Panc1 (cell line): ENCODE data around the gene CAND2. TPM values are rescaled to one million over a fixed set of nuclear protein-coding genes. Genes with fewer than 3 reads are reported as not detected.

ENCODE experiments used
- ATAC-seq: fragments of 200-7000 bp; cut with Tn5 transposase; 2 replicates; pipeline ENCODE4 v1.9.1; 2020; ENCODE audit warnings: mild to moderate bottlenecking, moderate library complexity
- BruUV-seq: library from RNA; stranded (reverse); fragments of 400-500 nt; replicated peaks from 2 replicates; lab custom pipeline; 2021; lab: Mats Ljungman, UMichigan
- CTCF ChIA-PET: fragments of 300-600 bp; sonication (Branson Sonifier 250); formaldehyde crosslinking; loops from one replicate; lab custom pipeline; 2022; ENCODE audit warnings: antibody characterized with exemption; lab: Charles Lee
- POLR2A ChIA-PET: fragments of 300-600 bp; sonication (Branson Sonifier 250); formaldehyde crosslinking; loops from one replicate; lab custom pipeline; 2022; ENCODE audit warnings: antibody characterized with exemption; lab: Charles Lee
- DNase-seq: peaks from one replicate; pipeline ENCODE4 v3.0.0-alpha.2; 2010; ENCODE audit warnings: low read depth, low spot score
- H3K27ac ChIP-seq: 2 replicates; pipeline ENCODE4 v1.5.1; 2011; ENCODE audit warnings: mild to moderate bottlenecking, low read length, inconsistent platforms
- H3K27me3 ChIP-seq: fragments of 200-500 bp; sonication (Bioruptor generic); 2 replicates; pipeline ENCODE4 v1.6.0; 2014; ENCODE audit warnings: low read length, inconsistent platforms; ENCODE audit not compliant: control insufficient read depth, insufficient read depth
- H3K36me3 ChIP-seq: fragments of 200-500 bp; sonication (Bioruptor generic); 2 replicates; pipeline ENCODE4 v1.5.1; 2014; ENCODE audit warnings: inconsistent platforms, mild to moderate bottlenecking, low read length, moderate library complexity; ENCODE audit not compliant: control insufficient read depth, insufficient read depth
- H3K4me1 ChIP-seq: 2 replicates; pipeline ENCODE4 v1.5.1; 2011; ENCODE audit warnings: inconsistent platforms, mild to moderate bottlenecking, low read length, moderate library complexity; ENCODE audit not compliant: control insufficient read depth, insufficient read depth
- H3K4me3 ChIP-seq, 2 experiments: 2 replicates each; pipeline ENCODE4 v1.5.1; 2011 to 2012; ENCODE audit warnings: low read depth in 2 of 2, low read length in 2 of 2, mild to moderate bottlenecking in 2 of 2, inconsistent platforms in 1 of 2, moderate library complexity in 1 of 2
- H3K9me3 ChIP-seq: fragments of 200-500 bp; sonication (Bioruptor generic); 2 replicates; pipeline ENCODE4 v1.5.1; 2014; ENCODE audit warnings: low read depth, mild to moderate bottlenecking, inconsistent platforms, low read length, moderate library complexity; ENCODE audit not compliant: control insufficient read depth, insufficient read depth
- POLR2AphosphoS5 ChIP-seq: IDR thresholded peaks from 2 replicates; pipeline ENCODE4 v1.6.1; 2012; ENCODE audit warnings: mild to moderate bottlenecking, low read depth, low read length, moderate library complexity
- SIN3A ChIP-seq: IDR thresholded peaks from 2 replicates; pipeline ENCODE4 v1.6.1; 2012; ENCODE audit warnings: low read depth, mild to moderate bottlenecking, low read length, moderate library complexity, borderline replicate concordance; ENCODE audit not compliant: insufficient read depth
- TCF7L2 ChIP-seq: IDR thresholded peaks from 2 replicates; pipeline ENCODE4 v1.6.1; 2011; ENCODE audit warnings: mild to moderate bottlenecking, low read depth, low read length, inconsistent platforms
- in situ Hi-C: cut with HindIII; loops from 2 replicates; pipeline ENCODE4 v1.10.0; 2016; ENCODE audit warnings: low sequenced_read_pairs, low pct_unique_long_range_greater_than_20kb
- intact Hi-C: fragments of 100-400 bp; cut with micrococcal nuclease; formaldehyde crosslinking; loops from one replicate; pipeline ENCODE4 v1.10.0; 2022; ENCODE audit not compliant: unreplicated experiment
- total RNA-seq: library from RNA; stranded (reverse); gene quantifications from one replicate; pipeline ENCODE4 v1.2.1, GENCODE V29; 2021; ENCODE audit not compliant: unreplicated experiment
- TF ChIP-seq, protein P1 (sequence below): fragments of 450-650 bp; IDR thresholded peaks from 2 replicates; pipeline ENCODE4 v1.5.1; 2017; ENCODE audit warnings: mild to moderate bottlenecking
- TF ChIP-seq, protein P2 (sequence below), 2 experiments: IDR thresholded peaks; 2 replicates each; pipeline ENCODE4 v1.6.1; 2011 to 2012; ENCODE audit warnings: low read depth in 2 of 2, control low read depth in 1 of 2, low read length in 1 of 2, mild to moderate bottlenecking in 1 of 2, moderate library complexity in 1 of 2; ENCODE audit not compliant: insufficient read depth in 1 of 2

CAND2 gene
- total RNA-seq, 1 experiment from 2014 or later, result 0.13 TPM

DNA sequence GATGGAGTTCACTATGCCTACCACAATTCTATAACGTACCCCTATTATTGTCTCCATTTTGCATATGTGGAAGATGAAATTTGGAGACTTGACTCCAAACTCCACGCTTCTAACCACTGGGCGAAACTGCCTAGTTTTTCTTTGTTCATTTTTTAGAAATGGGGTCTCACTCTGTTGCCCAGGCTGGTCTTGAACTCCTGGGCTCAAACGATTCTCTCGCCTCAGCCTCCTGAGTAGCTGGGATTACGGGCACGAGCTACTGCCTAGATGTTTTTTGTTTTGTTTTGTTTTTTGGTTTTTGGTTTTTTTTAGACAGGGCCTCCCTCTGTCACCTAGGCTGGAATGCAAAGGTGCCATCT, 45.5 kb downstream of the CAND2 start:
- peaks cover 29% of the 10 kb centered on the region for H3K36me3 ChIP-seq
- peak overlapping the region; percentile 96 to 99 for H3K4me3 ChIP-seq
- peak overlapping the region; percentile 93 for H3K27ac ChIP-seq
- no peaks in the 10 kb centered on the region for H3K9me3 ChIP-seq
- ChIA-PET CTCF (interaction anchor here (1.8 kb wide), 1 partner anchor 32 kb away, joined by 6 read pairs; no protein-coding TSS in a partner anchor), POLR2A (no interaction called here)
- no peaks in the 10 kb centered on the region for H3K27me3 ChIP-seq
- intact Hi-C loops, result no loop called here
- DNase-seq (no peak), ATAC-seq (no peak; the same call in 1 of the 2 replicates)
- no TSS peak for BruUV-seq
- TF ChIP-seq SIN3A (no peak), TCF7L2 (no peak), POLR2AphosphoS5 (no peak)
- TF ChIP-seq, protein P1, sequence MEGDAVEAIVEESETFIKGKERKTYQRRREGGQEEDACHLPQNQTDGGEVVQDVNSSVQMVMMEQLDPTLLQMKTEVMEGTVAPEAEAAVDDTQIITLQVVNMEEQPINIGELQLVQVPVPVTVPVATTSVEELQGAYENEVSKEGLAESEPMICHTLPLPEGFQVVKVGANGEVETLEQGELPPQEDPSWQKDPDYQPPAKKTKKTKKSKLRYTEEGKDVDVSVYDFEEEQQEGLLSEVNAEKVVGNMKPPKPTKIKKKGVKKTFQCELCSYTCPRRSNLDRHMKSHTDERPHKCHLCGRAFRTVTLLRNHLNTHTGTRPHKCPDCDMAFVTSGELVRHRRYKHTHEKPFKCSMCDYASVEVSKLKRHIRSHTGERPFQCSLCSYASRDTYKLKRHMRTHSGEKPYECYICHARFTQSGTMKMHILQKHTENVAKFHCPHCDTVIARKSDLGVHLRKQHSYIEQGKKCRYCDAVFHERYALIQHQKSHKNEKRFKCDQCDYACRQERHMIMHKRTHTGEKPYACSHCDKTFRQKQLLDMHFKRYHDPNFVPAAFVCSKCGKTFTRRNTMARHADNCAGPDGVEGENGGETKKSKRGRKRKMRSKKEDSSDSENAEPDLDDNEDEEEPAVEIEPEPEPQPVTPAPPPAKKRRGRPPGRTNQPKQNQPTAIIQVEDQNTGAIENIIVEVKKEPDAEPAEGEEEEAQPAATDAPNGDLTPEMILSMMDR, result peak; percentile 68
- TF ChIP-seq, protein P2, sequence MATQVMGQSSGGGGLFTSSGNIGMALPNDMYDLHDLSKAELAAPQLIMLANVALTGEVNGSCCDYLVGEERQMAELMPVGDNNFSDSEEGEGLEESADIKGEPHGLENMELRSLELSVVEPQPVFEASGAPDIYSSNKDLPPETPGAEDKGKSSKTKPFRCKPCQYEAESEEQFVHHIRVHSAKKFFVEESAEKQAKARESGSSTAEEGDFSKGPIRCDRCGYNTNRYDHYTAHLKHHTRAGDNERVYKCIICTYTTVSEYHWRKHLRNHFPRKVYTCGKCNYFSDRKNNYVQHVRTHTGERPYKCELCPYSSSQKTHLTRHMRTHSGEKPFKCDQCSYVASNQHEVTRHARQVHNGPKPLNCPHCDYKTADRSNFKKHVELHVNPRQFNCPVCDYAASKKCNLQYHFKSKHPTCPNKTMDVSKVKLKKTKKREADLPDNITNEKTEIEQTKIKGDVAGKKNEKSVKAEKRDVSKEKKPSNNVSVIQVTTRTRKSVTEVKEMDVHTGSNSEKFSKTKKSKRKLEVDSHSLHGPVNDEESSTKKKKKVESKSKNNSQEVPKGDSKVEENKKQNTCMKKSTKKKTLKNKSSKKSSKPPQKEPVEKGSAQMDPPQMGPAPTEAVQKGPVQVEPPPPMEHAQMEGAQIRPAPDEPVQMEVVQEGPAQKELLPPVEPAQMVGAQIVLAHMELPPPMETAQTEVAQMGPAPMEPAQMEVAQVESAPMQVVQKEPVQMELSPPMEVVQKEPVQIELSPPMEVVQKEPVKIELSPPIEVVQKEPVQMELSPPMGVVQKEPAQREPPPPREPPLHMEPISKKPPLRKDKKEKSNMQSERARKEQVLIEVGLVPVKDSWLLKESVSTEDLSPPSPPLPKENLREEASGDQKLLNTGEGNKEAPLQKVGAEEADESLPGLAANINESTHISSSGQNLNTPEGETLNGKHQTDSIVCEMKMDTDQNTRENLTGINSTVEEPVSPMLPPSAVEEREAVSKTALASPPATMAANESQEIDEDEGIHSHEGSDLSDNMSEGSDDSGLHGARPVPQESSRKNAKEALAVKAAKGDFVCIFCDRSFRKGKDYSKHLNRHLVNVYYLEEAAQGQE (IDR thresholded peaks at IDR 0.05; ENCODE audit: insufficient read depth in 1 of 2, low read depth in 2 of 2, low read length in 1 of 2), result no peak
- H3K4me1 ChIP-seq, result peaks cover 19% of the 10 kb centered on the region
- in situ Hi-C loops, result no loop called here

DNA sequence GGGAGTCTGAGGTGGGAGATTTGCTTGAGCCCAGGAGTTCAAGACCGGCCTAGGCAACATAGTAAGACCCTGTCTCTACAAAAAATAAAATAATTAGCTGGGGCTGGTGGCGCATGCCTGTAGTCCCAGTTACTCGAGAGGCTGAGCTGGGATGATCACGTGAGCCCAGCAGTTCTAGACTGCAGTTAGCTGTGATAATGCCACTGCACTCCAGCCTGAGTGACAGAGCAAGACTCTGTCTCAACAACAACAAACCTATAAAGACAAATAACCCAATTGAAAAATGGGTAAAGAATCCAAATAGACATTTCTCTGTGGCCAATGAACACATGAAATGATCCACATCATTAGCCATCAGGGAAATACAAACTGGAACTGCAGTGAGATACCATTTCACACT, 46.0 kb downstream of the CAND2 start:
- Histone ChIP-seq H3K27me3 (no peaks in the 10 kb centered on the region), H3K4me1 (peaks cover 15% of the 10 kb centered on the region), H3K36me3 (peaks cover 24% of the 10 kb centered on the region), H3K4me3 (no peak overlapping the region), H3K9me3 (no peaks in the 10 kb centered on the region), H3K27ac (peak overlapping the region; percentile 93; the same call in 1 of the 2 replicates)
- no peak for TF ChIP-seq SIN3A
- intact Hi-C loops (no loop called here), in situ Hi-C loops (no loop called here)
- no TSS peak for BruUV-seq
- DNase-seq, result no peak
- ChIA-PET CTCF (no interaction called here), POLR2A (no interaction called here)
- no peak for ATAC-seq

DNA sequence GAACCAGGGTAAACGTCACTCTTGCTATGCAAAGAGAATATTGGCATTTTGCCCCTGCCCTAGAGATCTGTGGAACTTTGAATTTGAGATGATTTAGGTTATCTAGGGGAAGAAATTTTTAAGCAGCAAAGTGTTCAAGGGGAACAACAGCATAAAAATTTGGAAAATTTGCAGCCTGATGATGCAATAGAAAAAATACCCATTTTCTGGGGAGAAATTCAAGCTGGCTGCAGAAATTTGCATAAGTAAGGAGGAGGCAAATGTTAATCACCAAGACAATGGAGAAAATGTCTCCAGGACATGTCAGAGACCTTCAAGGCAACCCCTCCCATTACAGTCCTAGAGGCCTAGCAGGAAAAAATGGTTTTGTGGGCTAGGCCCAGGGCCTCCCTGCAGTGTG, 49.3 kb downstream of the CAND2 start:
- no TSS peak for BruUV-seq
- H3K27me3 ChIP-seq, result no peaks in the 10 kb centered on the region
- H3K27ac ChIP-seq, result no peak overlapping the region
- ChIA-PET POLR2A (no interaction called here), CTCF (interaction anchor here (0.6 kb wide), 1 partner anchor 66 kb away, joined by 9 read pairs; no protein-coding TSS in a partner anchor)
- H3K36me3 ChIP-seq, result peaks cover 4% of the 10 kb centered on the region; the same call in 1 of the 2 replicates
- H3K4me1 ChIP-seq, result no peaks in the 10 kb centered on the region
- no peak overlapping the region for H3K4me3 ChIP-seq
- in situ Hi-C loops (no loop called here), intact Hi-C loops (no loop called here)
- no peak for ATAC-seq
- TF ChIP-seq TCF7L2 (no peak), POLR2AphosphoS5 (no peak), SIN3A (no peak)
- TF ChIP-seq, protein P2 (IDR thresholded peaks at IDR 0.05; ENCODE audit: insufficient read depth in 1 of 2, low read depth in 2 of 2, low read length in 1 of 2), result no peak
- TF ChIP-seq, protein P1, result no peak
- DNase-seq, result no peak
- no peaks in the 10 kb centered on the region for H3K9me3 ChIP-seq
